ENCODE data around the gene FDX2. TPM values are rescaled to one million over a fixed set of nuclear protein-coding genes. Genes with fewer than 3 reads are reported as not detected.

FDX2 gene
- total RNA-seq, 1 experiment from 2014 or later = 65.6 TPM

Other genes with a start within 250 kb of the FDX2 start
- 11.1 and 11.4 TPM in 2 replicates for gene SHFL, start 229.7 kb downstream of the FDX2 start, total RNA-seq (2014; rRNA removed; shearing (Covaris generic))
- gene ANGPTL6, start 213.3 kb downstream of the FDX2 start, total RNA-seq (2014; rRNA removed; shearing (Covaris generic)) = 0.69 TPM in 1 of 2 replicates, not detected in the other
- gene PPAN, start 209.7 kb downstream of the FDX2 start, total RNA-seq (2014; rRNA removed; shearing (Covaris generic)) = 55.3 and 68.6 TPM in 2 replicates
- 3.4 and 3.6 TPM in 2 replicates for gene P2RY11, start 204.3 kb downstream of the FDX2 start, total RNA-seq (2014; rRNA removed; shearing (Covaris generic))
- 376 and 400 TPM in 2 replicates for gene EIF3G, start 196.1 kb downstream of the FDX2 start, total RNA-seq (2014; rRNA removed; shearing (Covaris generic))
- gene DNMT1, start 121.1 kb downstream of the FDX2 start, total RNA-seq (2014; rRNA removed; shearing (Covaris generic)) = 126 and 140 TPM in 2 replicates
- 3.5 and 3.7 TPM in 2 replicates for gene S1PR2, start 84.7 kb downstream of the FDX2 start, total RNA-seq (2014; rRNA removed; shearing (Covaris generic))
- gene MRPL4, start 63.8 kb downstream of the FDX2 start, total RNA-seq (2014; rRNA removed; shearing (Covaris generic)) = 107 and 125 TPM in 2 replicates
- gene ICAM1, start 44.9 kb downstream of the FDX2 start, total RNA-seq (2014; rRNA removed; shearing (Covaris generic)) = 85.8 and 86.7 TPM in 2 replicates
- gene ICAM4, start 29.1 kb downstream of the FDX2 start, total RNA-seq (2014; rRNA removed; shearing (Covaris generic)) = 0.63 TPM in 1 of 2 replicates, not detected in the other
- gene ICAM5, start 26.1 kb downstream of the FDX2 start, total RNA-seq (2014; rRNA removed; shearing (Covaris generic)) = 0.54 and 2.2 TPM in 2 replicates
- 0.39 and 2.2 TPM in 2 replicates for gene ZGLP1, start 6.2 kb downstream of the FDX2 start, total RNA-seq (2014; rRNA removed; shearing (Covaris generic))
- 14.4 and 26.2 TPM in 2 replicates for gene RAVER1, start 17.5 kb upstream of the FDX2 start, total RNA-seq (2014; rRNA removed; shearing (Covaris generic))
- gene ICAM3, start 23.6 kb upstream of the FDX2 start, total RNA-seq (2014; rRNA removed; shearing (Covaris generic)) = 1.4 and 5.4 TPM in 2 replicates
- 39.2 and 46.6 TPM in 2 replicates for gene TYK2, start 64.6 kb upstream of the FDX2 start, total RNA-seq (2014; rRNA removed; shearing (Covaris generic))
- gene CDC37, start 87.5 kb upstream of the FDX2 start, total RNA-seq (2014; rRNA removed; shearing (Covaris generic)) = 361 and 401 TPM in 2 replicates
- 0.69 and 2.3 TPM in 2 replicates for gene PDE4A, start 104.5 kb upstream of the FDX2 start, total RNA-seq (2014; rRNA removed; shearing (Covaris generic))
- 92.3 and 99.8 TPM in 2 replicates for gene KEAP1, start 187.3 kb upstream of the FDX2 start, total RNA-seq (2014; rRNA removed; shearing (Covaris generic))
- gene S1PR5, start 201.4 kb upstream of the FDX2 start, total RNA-seq (2014; rRNA removed; shearing (Covaris generic)) = 0.24 and 2.2 TPM in 2 replicates
- 18.1 and 51.4 TPM in 2 replicates for gene ATG4D, start 227.9 kb upstream of the FDX2 start, total RNA-seq (2014; rRNA removed; shearing (Covaris generic))
- 22.0 and 30.9 TPM in 2 replicates for gene KRI1, start 250.0 kb upstream of the FDX2 start, total RNA-seq (2014; rRNA removed; shearing (Covaris generic))